Activated CD8-positive, alpha-beta memory T cell treated with anti-CD3 and anti-CD28 coated beads, Interleukin-2, amount 10 ng/mL, durations not matched to agents 7 days and 5 days (primary cell): ENCODE data around the gene CSTF3. TPM values are rescaled to one million over a fixed set of nuclear protein-coding genes. Genes with fewer than 3 reads are reported as not detected.
A peak's percentile ranks its signal among the peaks of the same experiment; 100 is the strongest.
"Not testable (repeated sequence)": the region's sequence is repeated elsewhere in the genome, so short reads cannot be mapped to it uniquely, and the experiment has no call there.

Source experiments
- ATAC-seq: fragments of 150-1000 bp; cut with Tn5 transposase; one replicate; pipeline ENCODE4 v1.10.0; 2021; ENCODE audit warnings: moderate library complexity
- CTCF ChIA-PET: fragments of 350-600 bp; sonication (Branson Sonifier 250); formaldehyde crosslinking; loops from one replicate; lab custom pipeline; 2021; ENCODE audit warnings: antibody characterized with exemption; lab: Charles Lee
- DNase-seq: peaks from one replicate; pipeline ENCODE4 v3.0.0-alpha.2; 2020
- H3K27ac Mint-ChIP-seq: one replicate; pipeline ENCODE4 v1.8.0; 2021; ENCODE audit warnings: mild to moderate bottlenecking, mixed read lengths
- H3K27me3 Mint-ChIP-seq: one replicate; pipeline ENCODE4 v1.8.0; 2021; ENCODE audit warnings: mixed read lengths
- H3K36me3 Mint-ChIP-seq: one replicate; pipeline ENCODE4 v1.8.0; 2021; ENCODE audit warnings: mild to moderate bottlenecking, mixed read lengths
- H3K4me1 Mint-ChIP-seq: one replicate; pipeline ENCODE4 v1.8.0; 2021; ENCODE audit warnings: mixed read lengths
- H3K4me3 Mint-ChIP-seq: one replicate; pipeline ENCODE4 v1.8.0; 2021; ENCODE audit warnings: mild to moderate bottlenecking, moderate library complexity, mixed read lengths
- H3K9me3 Mint-ChIP-seq: one replicate; pipeline ENCODE4 v1.8.0; 2022; ENCODE audit warnings: low read depth, mixed read lengths
- total RNA-seq, 2 experiments: library from RNA; stranded (reverse); gene quantifications; one replicate each; pipeline ENCODE4 v1.2.3, GENCODE V29; 2021

CSTF3 gene
- total RNA-seq, 2 experiments from 2014 or later, result 32.2 to 36.3 TPM

DNA sequence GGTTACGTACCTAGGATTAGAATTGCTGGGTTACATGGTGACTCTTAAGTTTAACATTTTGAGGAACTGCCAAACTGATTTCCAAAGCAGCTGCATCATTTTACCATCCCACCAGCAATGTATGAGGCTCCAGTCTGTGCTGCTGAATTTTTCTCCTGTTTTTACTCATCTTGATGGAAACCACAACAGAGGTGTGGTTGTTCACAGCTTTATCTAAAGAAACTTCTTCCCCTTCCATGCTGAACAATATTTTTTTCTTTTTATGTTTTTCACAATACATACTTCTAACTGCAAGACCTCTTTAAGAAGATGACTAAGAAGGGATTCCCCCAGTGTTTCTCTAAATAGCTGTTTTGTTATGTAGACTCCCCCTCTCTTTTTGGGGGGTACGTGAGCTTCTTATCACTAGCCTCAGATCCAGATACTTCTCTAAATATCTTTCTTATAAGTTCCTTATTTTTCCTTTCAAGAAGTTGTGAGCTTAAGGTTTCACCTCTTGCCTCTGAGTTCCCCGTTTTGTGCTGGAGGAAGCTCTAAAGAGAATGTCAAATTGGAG is 97.9 kb downstream of the CSTF3 start:
- Mint-ChIP-seq H3K9me3 (no peaks in the 10 kb centered on the region), H3K27ac (peak overlapping the region; percentile 29), H3K27me3 (no peaks in the 10 kb centered on the region), H3K4me1 (peaks cover 37% of the 10 kb centered on the region), H3K36me3 (peaks cover 36% of the 10 kb centered on the region), H3K4me3 (no peak overlapping the region)
- DNase-seq, result no peak
- peak; percentile 60 for ATAC-seq
- CTCF ChIA-PET, result interaction anchor here (0.7 to 4.2 kb wide), 6 partner anchors 28 to 254 kb away, joined by 3 to 70 read pairs (median 4); partner anchors contain the start of gene DEPDC7

DNA sequence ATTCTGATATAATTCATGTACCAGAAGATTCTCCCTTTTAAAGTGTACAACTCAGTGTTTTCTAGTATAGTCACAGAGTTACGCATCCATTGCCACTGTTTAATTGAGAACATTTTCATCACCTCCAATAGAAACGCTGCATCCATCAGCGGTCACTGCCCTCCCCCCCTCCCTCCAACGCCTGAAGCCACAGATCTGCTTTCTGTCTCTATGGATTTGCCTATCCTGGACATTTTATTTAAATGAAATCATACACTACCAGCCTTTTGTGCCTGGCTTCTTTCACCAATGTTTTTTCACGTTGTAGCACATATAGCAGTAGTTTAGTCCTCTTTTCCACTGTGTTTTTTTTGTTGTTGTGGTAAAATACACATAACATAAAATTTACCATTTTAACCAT is 99.1 kb downstream of the CSTF3 start:
- H3K36me3 Mint-ChIP-seq, result peaks cover 39% of the 10 kb centered on the region
- CTCF ChIA-PET, result interaction anchor here (1.0 to 1.7 kb wide), 3 partner anchors 29 to 113 kb away, joined by 3 read pairs; no protein-coding TSS in a partner anchor
- H3K4me3 Mint-ChIP-seq, result no peak overlapping the region
- no peaks in the 10 kb centered on the region for H3K27me3 Mint-ChIP-seq
- DNase-seq, result no peak
- no peaks in the 10 kb centered on the region for H3K9me3 Mint-ChIP-seq
- H3K4me1 Mint-ChIP-seq, result peaks cover 37% of the 10 kb centered on the region
- no peak for ATAC-seq
- no peak overlapping the region for H3K27ac Mint-ChIP-seq

DNA sequence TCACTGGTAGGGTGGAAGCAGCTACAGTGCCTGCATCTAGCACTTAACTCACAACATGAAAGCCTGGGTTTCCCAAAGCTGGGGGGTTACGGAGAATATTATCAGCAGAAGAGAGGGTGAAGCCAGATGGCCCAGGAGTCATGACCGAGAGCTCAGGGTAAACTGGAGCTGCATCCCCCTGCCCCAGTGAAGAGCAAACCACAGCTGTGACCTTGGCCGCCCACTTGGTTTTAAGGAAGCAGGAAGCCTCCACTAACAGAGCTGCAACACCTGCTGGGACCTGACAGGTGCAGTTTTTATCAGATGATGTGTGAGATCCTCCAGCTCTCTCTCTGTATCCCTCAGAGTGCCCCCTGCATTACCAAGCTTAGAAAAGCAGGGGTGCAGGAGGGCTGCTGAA is 101.0 kb downstream of the CSTF3 start:
- no peak overlapping the region for H3K4me3 Mint-ChIP-seq
- ATAC-seq, result no peak
- no peak overlapping the region for H3K27ac Mint-ChIP-seq

DNA sequence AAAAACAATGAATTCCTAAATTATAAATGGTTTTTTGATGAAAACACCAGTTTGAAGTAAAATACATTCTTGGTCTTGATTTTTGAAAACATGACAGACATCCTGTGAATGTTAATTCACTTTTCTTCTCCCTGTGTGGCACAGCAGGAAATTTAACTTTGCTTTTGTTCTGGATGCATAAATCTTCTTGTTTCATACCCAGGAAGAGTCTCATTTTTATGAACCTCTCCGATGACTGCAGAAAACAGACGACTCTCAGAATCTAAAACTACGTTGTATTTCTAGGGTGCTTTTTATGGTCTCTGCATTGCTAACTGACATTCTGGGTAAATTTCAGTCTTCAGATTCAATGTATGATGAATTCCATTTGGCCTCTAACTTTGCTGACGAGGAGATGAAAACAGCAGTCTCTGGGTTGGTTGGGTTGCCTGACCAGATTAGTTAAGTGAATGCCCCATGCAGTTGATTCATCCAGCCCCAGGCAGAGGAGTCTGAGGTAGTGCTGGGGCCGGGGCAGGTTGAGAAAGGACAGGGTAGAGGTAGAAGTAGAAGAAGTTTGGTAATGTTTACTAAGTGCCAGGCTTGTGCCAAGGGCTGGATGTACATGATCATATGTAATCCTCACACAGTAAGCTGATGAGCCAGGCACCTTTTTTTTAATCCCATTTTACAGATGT is 101.8 kb downstream of the CSTF3 start:
- H3K4me1 Mint-ChIP-seq, result peaks cover 31% of the 10 kb centered on the region
- no peak overlapping the region for H3K4me3 Mint-ChIP-seq
- no peak for DNase-seq
- no peak for ATAC-seq
- H3K36me3 Mint-ChIP-seq, result peaks cover 32% of the 10 kb centered on the region
- H3K9me3 Mint-ChIP-seq, result no peaks in the 10 kb centered on the region
- CTCF ChIA-PET, result interaction anchor here (1.6 kb wide), 1 partner anchor 94 kb away, joined by 3 read pairs; no protein-coding TSS in a partner anchor
- H3K27me3 Mint-ChIP-seq, result no peaks in the 10 kb centered on the region
- no peak overlapping the region for H3K27ac Mint-ChIP-seq

More for the DNA sequence above, 101.0 kb downstream of the CSTF3 start:
- peaks cover 37% of the 10 kb centered on the region for H3K4me1 Mint-ChIP-seq
- CTCF ChIA-PET, result interaction anchor here (0.6 to 1.7 kb wide), 3 partner anchors 28 to 344 kb away, joined by 3 read pairs; no protein-coding TSS in a partner anchor
- no peak for DNase-seq
- H3K27me3 Mint-ChIP-seq, result no peaks in the 10 kb centered on the region
- no peaks in the 10 kb centered on the region for H3K9me3 Mint-ChIP-seq
- peaks cover 35% of the 10 kb centered on the region for H3K36me3 Mint-ChIP-seq

DNA sequence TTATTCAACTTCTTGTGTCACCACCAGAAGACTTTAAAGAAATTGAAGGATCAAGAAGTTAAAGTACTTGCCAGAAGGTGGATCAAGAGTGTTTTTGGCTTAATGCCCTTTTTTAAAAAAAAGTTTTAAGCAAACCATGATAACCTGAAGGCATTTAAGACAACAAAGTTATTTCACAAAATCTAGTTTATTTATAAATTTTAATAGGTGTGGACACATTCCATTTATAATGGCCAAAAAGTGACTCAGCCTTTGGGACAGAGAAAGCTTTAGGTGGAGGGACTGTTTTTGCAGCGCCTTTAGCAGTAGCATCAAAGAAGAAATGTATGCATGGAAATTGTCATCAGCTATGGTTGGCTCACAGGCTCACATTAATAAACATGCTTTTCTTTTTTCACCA is 104.0 kb downstream of the CSTF3 start:
- DNase-seq (no peak), ATAC-seq (no peak)
- Mint-ChIP-seq H3K27me3 (no peaks in the 10 kb centered on the region), H3K4me3 (no peak overlapping the region), H3K9me3 (no peaks in the 10 kb centered on the region), H3K36me3 (peaks cover 24% of the 10 kb centered on the region), H3K27ac (no peak overlapping the region), H3K4me1 (peaks cover 12% of the 10 kb centered on the region)
- CTCF ChIA-PET, result interaction anchor here (2.7 kb wide), 1 partner anchor 8 kb away, joined by 13 read pairs; no protein-coding TSS in a partner anchor

DNA sequence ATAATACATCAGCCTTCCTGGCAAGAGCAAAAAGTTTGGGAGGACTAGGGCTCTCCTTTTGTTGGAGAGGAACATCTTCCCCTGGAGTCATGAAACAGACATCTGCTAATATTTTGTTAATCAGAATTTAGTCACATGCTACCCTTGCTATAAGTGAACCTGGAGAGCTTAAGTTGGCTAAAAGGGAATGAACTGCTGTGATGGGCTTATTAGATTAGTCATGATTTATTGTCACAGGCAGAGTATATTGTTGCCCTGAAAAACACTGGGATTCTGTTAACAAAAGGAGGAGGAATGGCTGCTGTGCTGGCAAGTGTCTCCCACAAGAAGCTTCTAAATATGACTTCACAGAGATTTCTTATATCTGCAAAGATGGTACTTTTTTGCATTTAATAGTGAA is 105.9 kb downstream of the CSTF3 start:
- no peaks in the 10 kb centered on the region for H3K27me3 Mint-ChIP-seq
- no peak overlapping the region for H3K4me3 Mint-ChIP-seq
- H3K9me3 Mint-ChIP-seq, result no peaks in the 10 kb centered on the region
- no peak overlapping the region for H3K27ac Mint-ChIP-seq
- DNase-seq, result no peak
- H3K36me3 Mint-ChIP-seq, result peaks cover 20% of the 10 kb centered on the region
- CTCF ChIA-PET, result interaction anchor here (2.7 kb wide), 1 partner anchor 10 kb away, joined by 13 read pairs; no protein-coding TSS in a partner anchor
- H3K4me1 Mint-ChIP-seq, result peaks cover 5% of the 10 kb centered on the region
- ATAC-seq, result no peak

DNA sequence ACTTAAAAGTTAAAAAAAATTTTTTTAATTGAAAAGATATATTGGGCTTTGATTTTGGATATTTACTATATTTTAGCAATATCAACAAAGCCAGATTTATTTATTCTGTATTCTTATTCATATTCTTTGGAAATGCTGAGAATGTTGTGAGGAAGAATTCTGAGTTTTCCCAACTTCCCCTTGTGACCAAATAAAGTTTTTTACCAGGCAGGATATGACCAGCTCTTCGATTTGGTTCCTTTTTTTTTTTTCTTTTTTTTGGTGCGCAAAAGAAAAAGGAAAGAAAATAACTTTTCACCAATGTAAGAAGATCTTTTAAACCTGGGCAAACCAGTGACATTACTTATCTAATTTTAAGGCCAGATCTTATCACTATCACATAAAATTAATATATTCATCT is 109.0 kb downstream of the CSTF3 start:
- CTCF ChIA-PET, result interaction anchor here (1.8 kb wide), 1 partner anchor 13 kb away, joined by 10 read pairs; no protein-coding TSS in a partner anchor
- Mint-ChIP-seq H3K27me3 (no peaks in the 10 kb centered on the region), H3K9me3 (no peaks in the 10 kb centered on the region), H3K27ac (no peak overlapping the region), H3K4me1 (no peaks in the 10 kb centered on the region), H3K4me3 (no peak overlapping the region), H3K36me3 (peaks cover 17% of the 10 kb centered on the region)
- DNase-seq (no peak), ATAC-seq (no peak)

DNA sequence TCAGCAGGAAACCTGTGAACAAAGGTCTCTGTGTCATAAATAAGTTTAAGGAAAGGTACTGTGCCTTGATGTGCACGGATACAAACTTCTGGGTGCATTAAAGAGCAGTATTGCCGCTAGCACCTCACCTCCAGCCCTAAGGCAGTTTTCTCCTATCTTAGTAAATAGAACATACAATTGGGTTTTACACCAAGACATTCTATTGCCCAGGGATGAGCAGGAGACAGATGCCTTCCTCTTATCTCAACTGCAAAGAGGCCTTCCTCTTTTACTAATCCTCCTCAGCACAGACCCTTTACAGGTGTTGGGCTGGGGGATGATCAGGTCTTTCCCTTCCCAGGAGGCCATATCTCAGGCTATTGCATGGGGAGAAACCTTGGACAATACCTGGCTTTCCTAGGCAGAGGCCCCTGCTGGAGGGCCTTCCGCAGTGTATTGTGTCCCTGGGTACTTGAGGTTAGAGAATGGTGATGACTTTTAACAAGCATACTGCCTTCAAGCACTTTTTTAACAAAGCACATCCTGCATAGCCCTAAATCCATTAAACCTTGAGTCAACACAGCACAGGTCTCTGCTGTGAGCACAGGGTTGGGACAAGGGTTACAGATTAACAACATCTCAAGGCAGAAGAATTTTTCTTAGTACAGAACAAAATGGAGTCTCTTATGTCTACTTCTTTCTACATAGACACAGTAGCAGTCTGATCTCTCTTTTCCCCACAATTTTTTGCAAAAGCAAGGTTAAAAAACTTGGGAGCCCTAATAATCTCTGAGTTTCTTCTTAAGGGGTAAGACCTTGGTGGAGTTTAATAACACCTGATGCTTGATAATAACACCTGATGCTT is 111.5 kb downstream of the CSTF3 start:
- not testable (repeated sequence) for H3K9me3 Mint-ChIP-seq, H3K27me3 Mint-ChIP-seq, H3K27ac Mint-ChIP-seq, DNase-seq, ATAC-seq, H3K4me3 Mint-ChIP-seq, H3K4me1 Mint-ChIP-seq
- peaks cover 34% of the 10 kb centered on the region for H3K36me3 Mint-ChIP-seq
- CTCF ChIA-PET, result interaction anchor here (0.7 kb wide), 1 partner anchor 18 kb away, joined by 3 read pairs; no protein-coding TSS in a partner anchor

DNA sequence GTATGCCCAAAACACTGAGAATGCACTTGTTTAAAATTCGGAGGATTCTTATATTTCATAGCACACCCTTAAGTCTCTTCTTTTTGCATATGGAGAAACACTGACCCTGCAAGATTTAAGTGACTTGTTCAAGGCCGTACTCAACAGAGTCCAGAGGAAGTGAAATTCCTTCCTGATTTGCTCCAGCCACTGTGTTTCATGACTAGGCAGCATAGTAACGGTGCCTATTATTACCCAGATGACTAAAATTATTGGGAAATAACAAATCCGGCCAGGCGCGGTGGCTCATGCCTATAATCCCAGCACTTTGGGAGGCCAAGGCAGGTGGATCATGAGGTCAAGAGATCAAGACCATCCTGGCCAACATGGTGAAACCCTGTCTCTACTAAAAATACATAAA is 112.6 kb downstream of the CSTF3 start:
- H3K4me3 Mint-ChIP-seq, result not testable (repeated sequence)

DNA sequence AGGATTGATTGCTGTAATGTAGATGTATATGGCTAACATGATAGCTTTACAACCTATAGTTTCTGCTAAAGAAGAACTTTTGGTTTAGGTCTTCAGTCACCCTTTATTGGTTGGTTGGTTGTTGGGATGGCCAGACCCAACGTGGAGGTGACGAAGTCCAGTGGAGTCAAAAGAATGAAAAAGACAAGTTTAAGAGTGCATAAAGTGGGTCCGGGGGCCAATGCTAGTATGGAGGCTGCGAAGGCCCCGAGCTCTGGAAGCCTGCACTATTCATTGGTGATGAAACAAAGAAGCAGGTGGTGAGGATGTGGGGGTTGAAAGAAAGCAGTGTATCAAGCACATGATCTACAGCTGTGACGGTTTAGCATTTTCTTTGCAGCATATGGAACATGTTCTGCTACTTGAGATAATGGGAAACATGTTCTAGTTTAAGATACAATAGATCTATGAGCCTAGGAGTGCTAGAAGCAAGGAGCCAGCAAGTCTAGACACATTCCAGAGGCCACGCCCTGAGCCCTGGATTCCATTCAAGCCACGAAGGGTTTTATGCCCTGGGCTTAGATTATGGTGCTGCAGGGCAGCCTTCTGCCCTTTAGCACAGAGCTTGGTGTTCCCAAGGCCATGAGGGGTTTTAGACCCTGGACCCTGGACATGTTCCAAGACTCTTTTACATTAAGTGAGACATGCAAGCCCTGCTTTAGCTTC is 115.6 kb downstream of the CSTF3 start:
- Mint-ChIP-seq H3K27ac (no peak overlapping the region), H3K4me3 (no peak overlapping the region), H3K27me3 (no peaks in the 10 kb centered on the region), H3K4me1 (peaks cover 18% of the 10 kb centered on the region), H3K36me3 (peaks cover 43% of the 10 kb centered on the region), H3K9me3 (no peaks in the 10 kb centered on the region)
- CTCF ChIA-PET, result no interaction called here
- ATAC-seq (no peak), DNase-seq (no peak)

More for the DNA sequence above, 112.6 kb downstream of the CSTF3 start:
- H3K4me1 Mint-ChIP-seq, ATAC-seq, H3K9me3 Mint-ChIP-seq, H3K27me3 Mint-ChIP-seq, H3K27ac Mint-ChIP-seq, CTCF ChIA-PET, DNase-seq: not testable (repeated sequence)
- peaks cover 41% of the 10 kb centered on the region for H3K36me3 Mint-ChIP-seq

DNA sequence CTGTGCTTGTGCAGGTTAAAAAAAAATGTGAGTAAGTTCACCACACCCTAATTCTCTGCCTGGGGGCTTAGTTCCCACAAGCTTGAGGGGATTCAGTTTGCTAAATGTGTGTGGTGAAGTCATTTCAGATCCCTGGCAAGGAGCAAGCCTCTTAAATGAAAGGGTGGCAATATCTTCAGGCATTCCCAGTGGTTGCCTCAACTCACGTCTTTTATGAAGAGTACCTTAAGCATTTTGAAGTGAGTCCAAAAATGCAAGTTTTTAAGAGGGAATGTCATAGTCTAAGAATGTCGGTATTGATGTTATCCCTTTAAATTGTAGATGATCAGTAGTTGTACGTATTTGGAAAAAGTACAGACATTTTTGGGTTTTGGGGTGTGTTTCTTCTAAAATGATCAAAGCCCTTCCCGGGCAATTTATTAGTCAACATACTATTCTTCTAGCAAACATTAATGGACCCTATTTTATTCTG is 117.0 kb downstream of the CSTF3 start:
- H3K4me3 Mint-ChIP-seq, result no peak overlapping the region
- DNase-seq, result no peak
- CTCF ChIA-PET, result interaction anchor here (1.8 kb wide), 1 partner anchor 34 kb away, joined by 3 read pairs; no protein-coding TSS in a partner anchor
- H3K9me3 Mint-ChIP-seq, result no peaks in the 10 kb centered on the region
- no peak overlapping the region for H3K27ac Mint-ChIP-seq
- no peaks in the 10 kb centered on the region for H3K27me3 Mint-ChIP-seq
- ATAC-seq, result no peak
- peaks cover 24% of the 10 kb centered on the region for H3K4me1 Mint-ChIP-seq
- peaks cover 43% of the 10 kb centered on the region for H3K36me3 Mint-ChIP-seq

DNA sequence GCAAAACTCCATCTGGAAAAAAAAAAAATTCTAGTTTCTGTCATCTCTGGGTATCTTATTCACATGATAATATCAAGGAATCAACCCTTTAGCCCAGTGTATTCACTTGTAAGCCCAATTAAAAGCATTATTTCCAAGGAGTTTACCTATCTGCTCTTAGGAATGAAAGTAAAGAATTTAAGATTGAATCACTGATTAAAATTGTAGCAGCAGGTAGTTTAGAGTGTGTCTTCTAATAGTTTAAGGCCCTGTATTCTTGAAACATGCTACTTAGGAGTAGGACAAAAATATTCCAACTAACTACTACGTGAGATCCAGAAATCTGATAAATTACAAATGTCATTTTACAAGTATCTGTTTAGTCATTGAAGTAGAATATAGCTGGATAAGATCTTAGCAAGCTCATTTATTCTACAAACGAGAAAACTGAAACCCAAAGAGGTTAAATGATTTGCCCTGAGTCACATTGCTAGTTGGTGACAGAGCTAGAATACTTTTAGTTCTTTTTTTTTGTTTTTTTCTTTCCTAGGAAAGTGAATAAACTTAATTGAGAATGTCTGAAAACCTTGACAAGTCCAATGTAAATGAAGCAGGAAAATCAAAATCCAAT is 118.0 kb downstream of the CSTF3 start:
- ATAC-seq, result no peak
- no peak for DNase-seq
- Mint-ChIP-seq H3K27ac (no peak overlapping the region), H3K4me3 (no peak overlapping the region), H3K4me1 (peaks cover 30% of the 10 kb centered on the region), H3K9me3 (no peaks in the 10 kb centered on the region), H3K36me3 (peaks cover 40% of the 10 kb centered on the region), H3K27me3 (no peaks in the 10 kb centered on the region)
- CTCF ChIA-PET, result interaction anchor here (1.8 kb wide), 1 partner anchor 35 kb away, joined by 3 read pairs; no protein-coding TSS in a partner anchor
